Large intestine (tissue), 3 donors: ENCODE results near the gene TLR1. TPM values are rescaled to one million over a fixed set of nuclear protein-coding genes. Genes with fewer than 3 reads are reported as not detected.
"Not testable (repeated sequence)": the region's sequence is repeated elsewhere in the genome, so short reads cannot be mapped to it uniquely, and the experiment has no call there.

Experiments
- DNase-seq, 2 donors: peaks; one replicate each; pipeline versions ENCODE4 v3.0.0 to v3.0.0-alpha.2; 2013
- H3K27ac ChIP-seq: one replicate; pipeline ENCODE4 v1.5.1; 2013; ENCODE audit warnings: low read length
- H3K27me3 ChIP-seq: 2 replicates; pipeline ENCODE4 v1.6.1; 2013; ENCODE audit warnings: low read length; ENCODE audit not compliant: control insufficient read depth, insufficient read depth
- H3K36me3 ChIP-seq: 2 replicates; pipeline ENCODE4 v1.6.1; 2013; ENCODE audit warnings: low read length; ENCODE audit not compliant: control insufficient read depth, insufficient read depth
- H3K4me1 ChIP-seq: one replicate; pipeline ENCODE4 v1.6.1; 2013; ENCODE audit warnings: low read length; ENCODE audit not compliant: control insufficient read depth, insufficient read depth
- H3K4me3 ChIP-seq: one replicate; pipeline ENCODE4 v1.5.1; 2013; ENCODE audit warnings: low read length
- H3K9me3 ChIP-seq: one replicate; pipeline ENCODE4 v1.6.1; 2013; ENCODE audit warnings: mild to moderate bottlenecking, low read depth, low read length, moderate library complexity; ENCODE audit not compliant: control insufficient read depth
- WGBS: methylation state at CpG from one replicate; pipeline ENCODE4 v1.1.5; 2013; ENCODE audit warnings: low lambda C conversion rate; ENCODE audit not compliant: insufficient coverage; 5-methylcytosine and 5-hydroxymethylcytosine counted together
- polyA plus RNA-seq: library from polyadenylated mRNA; unstranded; fragments of 120-200 nt; gene quantifications from one replicate; pipeline ENCODE4 v1.2.1, GENCODE V29; 2013

The TLR1 gene
- polyA plus RNA-seq, 1 donor, result 4.3 TPM

- not testable (repeated sequence) for H3K9me3 ChIP-seq, H3K36me3 ChIP-seq, H3K27me3 ChIP-seq, H3K27ac ChIP-seq, H3K4me3 ChIP-seq, DNase-seq, H3K4me1 ChIP-seq
- WGBS, result no CpG with 5 or more reads among the region's 9 CpGs
Observed at GRCh38 chr4:38806251-38806650, 1.7 kb upstream of the TLR1 start.

- WGBS, result no CpG with 5 or more reads among the region's 5 CpGs
- H3K4me3 ChIP-seq, result no peak overlapping the region
Observed at GRCh38 chr4:38805530-38806145, 1.0 kb upstream of the TLR1 start.

GRCh38 chr4:38803833-38804653 lies 548 bp downstream of the TLR1 start:
- H3K36me3 ChIP-seq, result peaks cover 3% of the 10 kb centered on the region
- peaks cover 3% of the 10 kb centered on the region for H3K9me3 ChIP-seq
- peak overlapping the region; percentile 47 for H3K27ac ChIP-seq
- no peaks in the 10 kb centered on the region for H3K4me1 ChIP-seq
- H3K27me3 ChIP-seq, result no peaks in the 10 kb centered on the region
- H3K4me3 ChIP-seq, result peak overlapping the region; percentile 5
- DNase-seq, result no peak
- 41% methylated on average over 3 of the region's 6 CpGs for whole genome bisulfite sequencing

More at GRCh38 chr4:38805530-38806145, 1.0 kb upstream of the TLR1 start:
- no peaks in the 10 kb centered on the region for H3K27me3 ChIP-seq
- H3K36me3 ChIP-seq, result no peaks in the 10 kb centered on the region
- no peaks in the 10 kb centered on the region for H3K4me1 ChIP-seq
- DNase-seq, result no peak
- H3K9me3 ChIP-seq, result peaks cover 3% of the 10 kb centered on the region
- H3K27ac ChIP-seq, result no peak overlapping the region

- Histone ChIP-seq H3K36me3 (peaks cover 4% of the 10 kb centered on the region), H3K27ac (no peak overlapping the region), H3K4me3 (peak overlapping the region; percentile 8), H3K27me3 (no peaks in the 10 kb centered on the region), H3K4me1 (no peaks in the 10 kb centered on the region), H3K9me3 (peaks cover 3% of the 10 kb centered on the region)
- no peak for DNase-seq
- 80% methylated on average over 2 of the region's 15 CpGs for WGBS
Observed at GRCh38 chr4:38802561-38803355, 1.8 kb downstream of the TLR1 start.

- Histone ChIP-seq H3K4me1 (no peaks in the 10 kb centered on the region), H3K27me3 (no peaks in the 10 kb centered on the region), H3K27ac (no peak overlapping the region), H3K9me3 (peaks cover 3% of the 10 kb centered on the region), H3K36me3 (peaks cover 4% of the 10 kb centered on the region), H3K4me3 (no peak overlapping the region)
- DNase-seq, result no peak
- WGBS, result 100% methylated on average over 1 of the region's 3 CpGs
Observed at GRCh38 chr4:38800961-38801450, 3.6 kb downstream of the TLR1 start.

- Histone ChIP-seq H3K27me3 (no peaks in the 10 kb centered on the region), H3K4me1 (no peaks in the 10 kb centered on the region), H3K9me3 (peaks cover 3% of the 10 kb centered on the region), H3K36me3 (peaks cover 4% of the 10 kb centered on the region), H3K4me3 (no peak overlapping the region), H3K27ac (no peak overlapping the region)
- no peak for DNase-seq
- no CpG with 5 or more reads among the region's 2 CpGs for WGBS
Observed at GRCh38 chr4:38800366-38800765, 4.2 kb downstream of the TLR1 start.

- no peak overlapping the region for H3K4me3 ChIP-seq
- H3K27ac ChIP-seq, result no peak overlapping the region
- H3K36me3 ChIP-seq, result peaks cover 4% of the 10 kb centered on the region
- DNase-seq, result no peak
- no peaks in the 10 kb centered on the region for H3K9me3 ChIP-seq
- no peaks in the 10 kb centered on the region for H3K27me3 ChIP-seq
- WGBS, result no CpG with 5 or more reads among the region's 3 CpGs
- no peaks in the 10 kb centered on the region for H3K4me1 ChIP-seq
Observed at GRCh38 chr4:38795087-38795486, 9.5 kb downstream of the TLR1 start.

- Histone ChIP-seq H3K27me3 (no peaks in the 10 kb centered on the region), H3K4me3 (no peak overlapping the region), H3K4me1 (no peaks in the 10 kb centered on the region), H3K27ac (no peak overlapping the region), H3K9me3 (no peaks in the 10 kb centered on the region), H3K36me3 (peaks cover 1% of the 10 kb centered on the region)
- WGBS, result 90% methylated on average over 2 of the region's 2 CpGs
- DNase-seq, result no peak
Observed at GRCh38 chr4:38794051-38794450, 10.5 kb downstream of the TLR1 start.

GRCh38 chr4:38791010-38791409 lies 13.6 kb downstream of the TLR1 start:
- Histone ChIP-seq H3K27me3 (no peaks in the 10 kb centered on the region), H3K4me1 (no peaks in the 10 kb centered on the region), H3K4me3 (no peak overlapping the region), H3K9me3 (no peaks in the 10 kb centered on the region), H3K36me3 (no peaks in the 10 kb centered on the region), H3K27ac (no peak overlapping the region)
- no CpG with 5 or more reads among the region's 2 CpGs for WGBS
- DNase-seq, result no peak

GRCh38 chr4:38788317-38788716 lies 16.3 kb downstream of the TLR1 start:
- H3K36me3 ChIP-seq, result no peaks in the 10 kb centered on the region
- DNase-seq, result no peak
- H3K27ac ChIP-seq, result no peak overlapping the region
- H3K27me3 ChIP-seq, result no peaks in the 10 kb centered on the region
- no peak overlapping the region for H3K4me3 ChIP-seq
- no peaks in the 10 kb centered on the region for H3K9me3 ChIP-seq
- H3K4me1 ChIP-seq, result no peaks in the 10 kb centered on the region
- no CpG with 5 or more reads among the region's 1 CpG for WGBS
